CD4-positive, alpha-beta T cell (primary cell): ENCODE data around the gene CDKAL1. TPM values are rescaled to one million over a fixed set of nuclear protein-coding genes. Genes with fewer than 3 reads are reported as not detected.

Experiments used
- ATAC-seq: fragments of 200-7000 bp; cut with Tn5 transposase; one replicate; pipeline ENCODE4 v1.10.0; 2022; ENCODE audit warnings: mild to moderate bottlenecking; ENCODE audit not compliant: poor library complexity
- CTCF ChIA-PET: fragments of 350-600 bp; sonication (Branson Sonifier 250); formaldehyde crosslinking; loops from one replicate; lab custom pipeline; 2021; ENCODE audit warnings: antibody characterized with exemption, inconsistent platforms; lab: Charles Lee
- POLR2A ChIA-PET: fragments of 350-600 bp; sonication (Branson Sonifier 250); formaldehyde crosslinking; loops from one replicate; lab custom pipeline; 2021; ENCODE audit warnings: antibody characterized with exemption, inconsistent platforms; lab: Charles Lee
- DNase-seq, 14 experiments: peaks; one replicate each; pipeline ENCODE4 v3.0.0-alpha.2; 2013 to 2020; ENCODE audit warnings: mixed read lengths in 2 of 14
- H3K27ac ChIP-seq, 2 donors: one replicate each; pipeline versions ENCODE4 v1.5.1 to v1.7.0; 2013; ENCODE audit warnings: low read length in 2 of 2, low read depth in 1 of 2, mild to moderate bottlenecking in 1 of 2
- H3K27me3 ChIP-seq, 2 experiments: 1 replicate in 1 of 2; 2 replicates in 1 of 2; pipeline versions ENCODE4 v1.6.1 to v1.7.0; 2013; ENCODE audit warnings: low read length in 2 of 2, control low read depth in 1 of 2, mild to moderate bottlenecking in 1 of 2, moderate library complexity in 1 of 2; ENCODE audit not compliant: insufficient read depth in 2 of 2, control insufficient read depth in 1 of 2
- H3K36me3 ChIP-seq: one replicate; pipeline ENCODE4 v1.6.1; 2013; ENCODE audit warnings: low read length, control low read depth; ENCODE audit not compliant: insufficient read depth
- H3K4me1 ChIP-seq: one replicate; pipeline ENCODE4 v1.6.1; 2013; ENCODE audit warnings: low read length, control low read depth; ENCODE audit not compliant: insufficient read depth
- H3K4me3 ChIP-seq: one replicate; pipeline ENCODE4 v1.5.1; 2013; ENCODE audit warnings: mild to moderate bottlenecking, low read length, moderate library complexity
- H3K9me3 ChIP-seq, 2 experiments: 1 replicate in 1 of 2; 2 replicates in 1 of 2; pipeline versions ENCODE4 v1.6.1 to v1.7.0; 2013; ENCODE audit warnings: low read length in 2 of 2, mild to moderate bottlenecking in 2 of 2, control low read depth in 1 of 2, moderate library complexity in 1 of 2; ENCODE audit not compliant: control insufficient read depth in 1 of 2, insufficient read depth in 1 of 2
- H3K27ac Mint-ChIP-seq: one replicate; pipeline ENCODE4 v1.8.0; 2020; ENCODE audit warnings: mixed read lengths
- H3K27me3 Mint-ChIP-seq: one replicate; pipeline ENCODE4 v1.8.0; 2021; ENCODE audit warnings: mixed read lengths
- H3K36me3 Mint-ChIP-seq: one replicate; pipeline ENCODE4 v1.8.0; 2021; ENCODE audit warnings: low read depth, mixed read lengths
- H3K4me1 Mint-ChIP-seq: one replicate; pipeline ENCODE4 v1.8.0; 2021; ENCODE audit warnings: low read depth, mixed read lengths
- H3K4me3 Mint-ChIP-seq: one replicate; pipeline ENCODE4 v1.8.0; 2020; ENCODE audit warnings: mild to moderate bottlenecking, mixed read lengths
- H3K9me3 Mint-ChIP-seq: one replicate; pipeline ENCODE4 v1.8.0; 2020; ENCODE audit warnings: mixed read lengths
- intact Hi-C, 2 experiments: fragments of 100-400 bp; cut with DNase I in 1 of 2; cut with micrococcal nuclease in 1 of 2; formaldehyde crosslinking; loops; one replicate each; pipeline versions ENCODE4 v1.15.1 to v1.9.0; 2023 to 2025; cut with DNase I, micrococcal nuclease
- total RNA-seq, 174 experiments: library from RNA in 2 of 174; stranded (reverse) in 2 of 174; gene quantifications; one replicate each; pipeline ENCODE4 v1.2.3 and lab custom pipeline; 2021 to 2026
- TF ChIP-seq, protein P1 (sequence below): fragments of 200-600 bp; IDR thresholded peaks from one replicate; pipeline ENCODE4 v1.8.0; 2022; ENCODE audit warnings: antibody characterized with exemption, mild to moderate bottlenecking

The CDKAL1 gene
- total RNA-seq, 2 experiments from 2014 or later = 21.3 to 23.9 TPM

DNA sequence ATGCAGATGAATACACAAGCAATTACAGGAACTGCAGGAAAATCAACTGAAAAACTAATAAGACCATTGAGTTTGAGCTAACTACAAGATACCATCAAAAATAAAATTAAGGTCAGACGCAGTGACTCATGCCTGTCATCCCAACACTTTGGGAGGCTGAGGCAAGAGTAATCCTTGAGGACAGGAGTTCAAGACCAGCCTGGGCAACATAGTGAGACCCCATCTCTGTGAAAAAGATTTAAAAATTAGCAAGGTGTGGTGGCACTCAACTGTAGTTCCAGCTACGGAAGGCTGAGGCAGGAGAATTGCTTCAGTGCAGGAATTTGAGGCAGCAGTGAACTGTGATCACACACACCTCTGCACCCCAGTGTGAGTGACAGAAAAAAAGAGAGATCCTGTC is 639.4 kb downstream of the CDKAL1 start:
- H3K27ac Mint-ChIP-seq = no peak overlapping the region
- ATAC-seq (no peak), DNase-seq (no peak)
- TF ChIP-seq, protein P1, sequence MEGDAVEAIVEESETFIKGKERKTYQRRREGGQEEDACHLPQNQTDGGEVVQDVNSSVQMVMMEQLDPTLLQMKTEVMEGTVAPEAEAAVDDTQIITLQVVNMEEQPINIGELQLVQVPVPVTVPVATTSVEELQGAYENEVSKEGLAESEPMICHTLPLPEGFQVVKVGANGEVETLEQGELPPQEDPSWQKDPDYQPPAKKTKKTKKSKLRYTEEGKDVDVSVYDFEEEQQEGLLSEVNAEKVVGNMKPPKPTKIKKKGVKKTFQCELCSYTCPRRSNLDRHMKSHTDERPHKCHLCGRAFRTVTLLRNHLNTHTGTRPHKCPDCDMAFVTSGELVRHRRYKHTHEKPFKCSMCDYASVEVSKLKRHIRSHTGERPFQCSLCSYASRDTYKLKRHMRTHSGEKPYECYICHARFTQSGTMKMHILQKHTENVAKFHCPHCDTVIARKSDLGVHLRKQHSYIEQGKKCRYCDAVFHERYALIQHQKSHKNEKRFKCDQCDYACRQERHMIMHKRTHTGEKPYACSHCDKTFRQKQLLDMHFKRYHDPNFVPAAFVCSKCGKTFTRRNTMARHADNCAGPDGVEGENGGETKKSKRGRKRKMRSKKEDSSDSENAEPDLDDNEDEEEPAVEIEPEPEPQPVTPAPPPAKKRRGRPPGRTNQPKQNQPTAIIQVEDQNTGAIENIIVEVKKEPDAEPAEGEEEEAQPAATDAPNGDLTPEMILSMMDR = no peak
- H3K9me3 Mint-ChIP-seq = peaks cover 3% of the 10 kb centered on the region
- POLR2A ChIA-PET = no interaction called here
- intact Hi-C loops = loop anchor here in 1 of 2 experiments (5.0 kb wide), 1 partner anchor 664 kb away; no protein-coding TSS in a partner anchor
- CTCF ChIA-PET = no interaction called here
- no peak overlapping the region for H3K4me3 Mint-ChIP-seq
- H3K4me1 Mint-ChIP-seq = no peaks in the 10 kb centered on the region
- H3K36me3 Mint-ChIP-seq = peaks cover 11% of the 10 kb centered on the region
- no peak overlapping the region for H3K4me3 ChIP-seq
- H3K9me3 ChIP-seq = peaks cover 0 to 6% of the 10 kb centered on the region in 2 experiments
- no peak overlapping the region for H3K27ac ChIP-seq
- no peaks in the 10 kb centered on the region for H3K4me1 ChIP-seq
- no peaks in the 10 kb centered on the region for H3K27me3 Mint-ChIP-seq
- no peaks in the 10 kb centered on the region for H3K36me3 ChIP-seq
- H3K27me3 ChIP-seq = no peaks in the 10 kb centered on the region

DNA sequence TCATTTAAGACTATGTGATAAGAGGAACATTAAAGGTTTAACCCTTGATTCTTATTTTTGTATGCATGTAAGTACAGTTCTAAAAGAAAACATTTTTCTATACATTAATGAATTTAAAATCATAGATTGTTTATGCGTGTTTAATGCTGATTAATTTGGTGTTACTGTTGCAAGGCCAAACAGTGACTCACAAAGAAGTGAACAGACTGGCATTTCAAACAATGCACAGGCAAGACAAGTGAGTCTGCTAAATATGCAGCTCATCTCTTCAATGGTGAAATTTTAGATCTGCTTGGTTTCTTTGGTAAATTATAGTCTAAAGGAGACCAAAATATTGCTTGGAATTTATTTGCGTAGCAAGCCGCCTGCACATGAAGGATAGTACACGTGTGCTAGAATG is 641.9 kb downstream of the CDKAL1 start:
- DNase-seq (no peak), ATAC-seq (no peak)
- no peaks in the 10 kb centered on the region for H3K27me3 ChIP-seq
- intact Hi-C loops = no loop called here
- H3K4me1 ChIP-seq = no peaks in the 10 kb centered on the region
- no peak overlapping the region for H3K4me3 ChIP-seq
- no peak overlapping the region for H3K4me3 Mint-ChIP-seq
- H3K4me1 Mint-ChIP-seq = no peaks in the 10 kb centered on the region
- H3K9me3 Mint-ChIP-seq = peaks cover 3% of the 10 kb centered on the region
- no peak overlapping the region for H3K27ac ChIP-seq
- H3K9me3 ChIP-seq = peaks cover 4 to 10% of the 10 kb centered on the region in 2 experiments
- no peak overlapping the region for H3K27ac Mint-ChIP-seq
- TF ChIP-seq, protein P1 = no peak
- CTCF ChIA-PET = no interaction called here
- H3K36me3 ChIP-seq = peaks cover 3% of the 10 kb centered on the region
- H3K36me3 Mint-ChIP-seq = peaks cover 27% of the 10 kb centered on the region
- no peaks in the 10 kb centered on the region for H3K27me3 Mint-ChIP-seq
- POLR2A ChIA-PET = no interaction called here

GRCh38 chr6:21180155-21180554 is 645.9 kb downstream of the CDKAL1 start:
- Mint-ChIP-seq H3K4me3 (no peak overlapping the region), H3K4me1 (no peaks in the 10 kb centered on the region), H3K27me3 (no peaks in the 10 kb centered on the region), H3K36me3 (peaks cover 34% of the 10 kb centered on the region), H3K9me3 (peaks cover 3% of the 10 kb centered on the region), H3K27ac (no peak overlapping the region)
- ChIA-PET CTCF (no interaction called here), POLR2A (no interaction called here)
- no peaks in the 10 kb centered on the region for H3K4me1 ChIP-seq
- TF ChIP-seq, protein P1 = no peak
- intact Hi-C loops = no loop called here
- no peaks in the 10 kb centered on the region for H3K27me3 ChIP-seq
- ATAC-seq = no peak
- peaks cover 3% of the 10 kb centered on the region for H3K36me3 ChIP-seq
- H3K4me3 ChIP-seq = no peak overlapping the region
- H3K27ac ChIP-seq = no peak overlapping the region
- no peak for DNase-seq
- peaks cover 4 to 6% of the 10 kb centered on the region in 2 experiments for H3K9me3 ChIP-seq
